ENCODE measurements around the gene RPS21. TPM values are rescaled to one million over a fixed set of nuclear protein-coding genes. Genes with fewer than 3 reads are reported as not detected.

Gene RPS21
- total RNA-seq, 1 experiment from 2014 or later = 1,761 TPM

GRCh38 chr20:62362991-62363919 lies 23.6 kb upstream of the RPS21 start:
- CTCF ChIA-PET = interaction anchor here (0.7 to 1.4 kb wide), 3 partner anchors 15 to 61 kb away, joined by 3 to 8 read pairs (median 4); partner anchors contain the start of gene ADRM1
- POLR2A ChIA-PET = interaction anchor here (0.6 kb wide), 2 partner anchors 11 to 108 kb away, joined by 3 to 12 read pairs; no protein-coding TSS in a partner anchor
- TF ChIP-seq CTCF (IDR thresholded peaks at IDR 0.05) (no peak; the same call in 1 of the 2 replicates), POLR2AphosphoS5 (IDR thresholded peaks at IDR 0.05; ENCODE audit: low read depth, low read length) (peak; percentile 45; the same call in 1 of the 2 replicates), REST (IDR thresholded peaks at IDR 0.05; ENCODE audit: insufficient read depth in 1 of 2, low read depth in 2 of 2, low read length in 1 of 2) (no peak), SIN3A (IDR thresholded peaks at IDR 0.05; ENCODE audit: borderline replicate concordance, insufficient read depth, low read depth, low read length) (0 out of 2 replicates have a peak, but pooled peaks have one; percentile 15), TCF7L2 (IDR thresholded peaks at IDR 0.05; ENCODE audit: low read depth, low read length) (no peak)
- peak overlapping the region; percentile 89 to 96 for H3K4me3 ChIP-seq (ENCODE audit: low read depth in 2 of 2, low read length in 2 of 2)
- peak overlapping the region; percentile 88 for H3K27ac ChIP-seq (ENCODE audit: low read length)
- no peaks in the 10 kb centered on the region; the same call in 1 of the 2 replicates for H3K36me3 ChIP-seq (ENCODE audit: control insufficient read depth, insufficient read depth, low read length)
- DNase-seq (ENCODE audit: low read depth, low spot score) = no peak
- H3K9me3 ChIP-seq (ENCODE audit: control insufficient read depth, insufficient read depth, low read depth, low read length) = no peaks in the 10 kb centered on the region
- intact Hi-C loops (cut with micrococcal nuclease; ENCODE audit: unreplicated experiment) (no loop called here), in situ Hi-C loops (cut with HindIII; ENCODE audit: low pct_unique_long_range_greater_than_20kb, low sequenced_read_pairs) (no loop called here)
- no peak for ATAC-seq
- H3K4me1 ChIP-seq (ENCODE audit: control insufficient read depth, insufficient read depth, low read length) = peaks cover 70% of the 10 kb centered on the region
- H3K27me3 ChIP-seq (ENCODE audit: control insufficient read depth, insufficient read depth, low read length) = no peaks in the 10 kb centered on the region
- no TSS peak for BruUV-seq (replicated peaks)

GRCh38 chr20:62363920-62364851 lies 22.7 kb upstream of the RPS21 start:
- TSS peak; percentile 48 for BruUV-seq (replicated peaks)
- Histone ChIP-seq H3K36me3 (ENCODE audit: control insufficient read depth, insufficient read depth, low read length) (no peaks in the 10 kb centered on the region; the same call in 1 of the 2 replicates), H3K4me1 (ENCODE audit: control insufficient read depth, insufficient read depth, low read length) (peaks cover 68% of the 10 kb centered on the region), H3K4me3 (ENCODE audit: low read depth in 2 of 2, low read length in 2 of 2) (peak overlapping the region; percentile 89 to 96), H3K27me3 (ENCODE audit: control insufficient read depth, insufficient read depth, low read length) (no peaks in the 10 kb centered on the region), H3K27ac (ENCODE audit: low read length) (peak overlapping the region; percentile 88), H3K9me3 (ENCODE audit: control insufficient read depth, insufficient read depth, low read depth, low read length) (no peaks in the 10 kb centered on the region)
- DNase-seq (ENCODE audit: low read depth, low spot score) (no peak), ATAC-seq (no peak)
- in situ Hi-C loops (cut with HindIII; ENCODE audit: low pct_unique_long_range_greater_than_20kb, low sequenced_read_pairs) (no loop called here), intact Hi-C loops (cut with micrococcal nuclease; ENCODE audit: unreplicated experiment) (no loop called here)
- ChIA-PET POLR2A (interaction anchor here (0.6 kb wide), 2 partner anchors 14 to 107 kb away, joined by 3 to 12 read pairs; no protein-coding TSS in a partner anchor), CTCF (interaction anchor here (0.7 to 1.4 kb wide), 5 partner anchors 11 to 62 kb away, joined by 3 to 8 read pairs (median 4); partner anchors contain the start of gene ADRM1)
- TF ChIP-seq SIN3A (IDR thresholded peaks at IDR 0.05; ENCODE audit: borderline replicate concordance, insufficient read depth, low read depth, low read length) (no peak), POLR2AphosphoS5 (IDR thresholded peaks at IDR 0.05; ENCODE audit: low read depth, low read length) (peak; percentile 23), REST (IDR thresholded peaks at IDR 0.05; ENCODE audit: insufficient read depth in 1 of 2, low read depth in 2 of 2, low read length in 1 of 2) (0 out of 4 replicates have a peak, but pooled peaks of 1 of the 2 experiments have one; percentile 9)
